Sigmoid colon (tissue), 7 donors: ENCODE measurements around the gene GATA1. TPM values are rescaled to one million over a fixed set of nuclear protein-coding genes. Genes with fewer than 3 reads are reported as not detected.

Experiments used
- DNase-seq: peaks from one replicate; pipeline ENCODE4 v3.0.0-alpha.2; 2019
- H3K27ac ChIP-seq, 4 donors: fragments of 200-600 bp; sonication (generic); one replicate each; pipeline ENCODE4 v1.5.1; 2016 to 2019; ENCODE audit warnings: mild to moderate bottlenecking in 1 of 4
- H3K27me3 ChIP-seq, 3 donors: fragments of 200-600 bp; sonication (generic); one replicate each; pipeline ENCODE4 v1.5.1; 2019; ENCODE audit warnings: mild to moderate bottlenecking in 1 of 3
- H3K36me3 ChIP-seq, 4 donors: fragments of 200-600 bp; sonication (generic); one replicate each; pipeline ENCODE4 v1.5.1; 2016 to 2019
- H3K4me1 ChIP-seq, 4 donors: fragments of 200-600 bp; sonication (generic); one replicate each; pipeline ENCODE4 v1.5.1; 2017 to 2019
- H3K4me3 ChIP-seq, 4 donors: fragments of 200-600 bp; sonication (generic); one replicate each; pipeline ENCODE4 v1.5.1; 2017 to 2019; ENCODE audit warnings: mild to moderate bottlenecking in 2 of 4, moderate library complexity in 1 of 4
- H3K9me3 ChIP-seq, 4 donors: fragments of 200-600 bp in 3 of 4; sonication (generic) in 3 of 4; one replicate each; pipeline versions ENCODE4 v1.5.1 to v1.6.1; 2013 to 2019
- CTCF ChIP-seq, 4 experiments: fragments of 450-650 bp in 3 of 4; fragments of 200-600 bp in 1 of 4; IDR thresholded peaks; one replicate each; pipeline ENCODE4 v1.5.1; 2016 to 2019; ENCODE audit warnings: antibody characterized with exemption in 4 of 4, mild to moderate bottlenecking in 3 of 4, moderate library complexity in 2 of 4
- EP300 ChIP-seq, 4 donors: sonication (generic); formaldehyde crosslinking; IDR thresholded peaks; one replicate each; pipeline ENCODE4 v1.6.1; 2017; ENCODE audit warnings: antibody characterized with exemption in 4 of 4
- POLR2A ChIP-seq, 2 donors: fragments of 450-650 bp; IDR thresholded peaks; one replicate each; pipeline ENCODE4 v1.6.1; 2016; ENCODE audit warnings: antibody characterized with exemption in 2 of 2, mild to moderate bottlenecking in 2 of 2, moderate library complexity in 2 of 2
- POLR2AphosphoS5 ChIP-seq, 4 donors: sonication (generic); formaldehyde crosslinking; IDR thresholded peaks; one replicate each; pipeline ENCODE4 v1.6.1; 2017; ENCODE audit warnings: antibody characterized with exemption in 4 of 4
- WGBS, 2 donors: extraction: QIAGEN DNeasy Blood & Tissue Kit; methylation state at CpG; one replicate each; pipeline ENCODE4 v1.1.7; 2013; 5-methylcytosine and 5-hydroxymethylcytosine counted together
- intact Hi-C: fragments of 100-400 bp; cut with DNase I; formaldehyde crosslinking; loops from one replicate; pipeline ENCODE4 v1.15.1; 2023
- polyA plus RNA-seq, 3 donors: library from polyadenylated mRNA; stranded (reverse); fragments of 200-250 nt; gene quantifications; one replicate each; pipeline ENCODE4 v1.2.3, GENCODE V29; 2013
- total RNA-seq, 4 donors: library from RNA; depleted of rRNA; stranded (reverse); fragments of >200 nt; gene quantifications; one replicate each; pipeline ENCODE4 v1.1.0, GENCODE V29; 2016
- donor health status: healthy with polysubstance abuse.
- donor health status: Bipolar disorder and iron deficiency.
- donor health status: healthy.

GATA1 gene
- total and polyA plus RNA-seq, 7 donors: not detected

- 83 to 84% methylated on average over 6 of the region's 6 CpGs for WGBS, 2 donors
- no peaks in the 10 kb centered on the region for H3K9me3 ChIP-seq
- peaks cover 0 to 3% (median 0%) of the 10 kb centered on the region in 3 donors for H3K27me3 ChIP-seq
- no peak for TF ChIP-seq POLR2A (IDR thresholded peaks at IDR 0.05)
- no peak for TF ChIP-seq POLR2AphosphoS5 (IDR thresholded peaks at IDR 0.05)
- TF ChIP-seq EP300 (IDR thresholded peaks at IDR 0.05): no peak
- TF ChIP-seq CTCF (IDR thresholded peaks at IDR 0.05): no peak
- DNase-seq: no peak
- H3K27ac ChIP-seq: no peak overlapping the region
- intact Hi-C loops: no loop called here
- no peak overlapping the region for H3K4me3 ChIP-seq
- no peaks in the 10 kb centered on the region for H3K36me3 ChIP-seq
- H3K4me1 ChIP-seq: no peaks in the 10 kb centered on the region
These were observed 17.2 kb upstream of the GATA1 start for GRCh38 chrX:48769230-48769629.

- WGBS, 2 donors: 78 to 90% methylated on average over 6 of the region's 6 CpGs
- H3K4me3 ChIP-seq: no peak overlapping the region
- no peaks in the 10 kb centered on the region for H3K36me3 ChIP-seq
- H3K27ac ChIP-seq: no peak overlapping the region
- TF ChIP-seq EP300 (IDR thresholded peaks at IDR 0.05) (no peak), CTCF (IDR thresholded peaks at IDR 0.05) (no peak), POLR2A (IDR thresholded peaks at IDR 0.05) (no peak), POLR2AphosphoS5 (IDR thresholded peaks at IDR 0.05) (no peak)
- no peaks in the 10 kb centered on the region for H3K9me3 ChIP-seq
- no peaks in the 10 kb centered on the region for H3K4me1 ChIP-seq
- no peak for DNase-seq
- intact Hi-C loops: no loop called here
- H3K27me3 ChIP-seq: no peaks in the 10 kb centered on the region
These were observed 16.1 kb upstream of the GATA1 start for GRCh38 chrX:48770296-48770695.

- Histone ChIP-seq H3K27me3 (no peaks in the 10 kb centered on the region), H3K4me1 (no peaks in the 10 kb centered on the region), H3K9me3 (no peaks in the 10 kb centered on the region), H3K27ac (no peak overlapping the region), H3K4me3 (no peak overlapping the region), H3K36me3 (no peaks in the 10 kb centered on the region)
- no peak for DNase-seq
- WGBS, 2 donors: 91% methylated on average over 6 of the region's 6 CpGs
- TF ChIP-seq POLR2AphosphoS5 (IDR thresholded peaks at IDR 0.05) (no peak), EP300 (IDR thresholded peaks at IDR 0.05) (no peak), CTCF (IDR thresholded peaks at IDR 0.05) (no peak), POLR2A (IDR thresholded peaks at IDR 0.05) (no peak)
- intact Hi-C loops: no loop called here
These were observed 13.8 kb upstream of the GATA1 start for GRCh38 chrX:48772602-48773001.

GRCh38 chrX:48776818-48777439, 9.5 kb upstream of the GATA1 start:
- no peaks in the 10 kb centered on the region for H3K27me3 ChIP-seq
- 88 to 94% methylated on average over 13 of the region's 13 CpGs for WGBS, 2 donors
- intact Hi-C loops: no loop called here

More at GRCh38 chrX:48776818-48777439, 9.5 kb upstream of the GATA1 start:
- Histone ChIP-seq H3K9me3 (no peaks in the 10 kb centered on the region), H3K4me1 (no peaks in the 10 kb centered on the region), H3K27ac (no peak overlapping the region), H3K4me3 (no peak overlapping the region), H3K36me3 (no peaks in the 10 kb centered on the region)
- no peak for DNase-seq
- TF ChIP-seq POLR2A (IDR thresholded peaks at IDR 0.05): no peak
- TF ChIP-seq EP300 (IDR thresholded peaks at IDR 0.05): no peak
- no peak for TF ChIP-seq CTCF (IDR thresholded peaks at IDR 0.05)
- TF ChIP-seq POLR2AphosphoS5 (IDR thresholded peaks at IDR 0.05): no peak
